ENCODE results near the gene DOK7.

- TF ChIP-seq, protein P1, sequence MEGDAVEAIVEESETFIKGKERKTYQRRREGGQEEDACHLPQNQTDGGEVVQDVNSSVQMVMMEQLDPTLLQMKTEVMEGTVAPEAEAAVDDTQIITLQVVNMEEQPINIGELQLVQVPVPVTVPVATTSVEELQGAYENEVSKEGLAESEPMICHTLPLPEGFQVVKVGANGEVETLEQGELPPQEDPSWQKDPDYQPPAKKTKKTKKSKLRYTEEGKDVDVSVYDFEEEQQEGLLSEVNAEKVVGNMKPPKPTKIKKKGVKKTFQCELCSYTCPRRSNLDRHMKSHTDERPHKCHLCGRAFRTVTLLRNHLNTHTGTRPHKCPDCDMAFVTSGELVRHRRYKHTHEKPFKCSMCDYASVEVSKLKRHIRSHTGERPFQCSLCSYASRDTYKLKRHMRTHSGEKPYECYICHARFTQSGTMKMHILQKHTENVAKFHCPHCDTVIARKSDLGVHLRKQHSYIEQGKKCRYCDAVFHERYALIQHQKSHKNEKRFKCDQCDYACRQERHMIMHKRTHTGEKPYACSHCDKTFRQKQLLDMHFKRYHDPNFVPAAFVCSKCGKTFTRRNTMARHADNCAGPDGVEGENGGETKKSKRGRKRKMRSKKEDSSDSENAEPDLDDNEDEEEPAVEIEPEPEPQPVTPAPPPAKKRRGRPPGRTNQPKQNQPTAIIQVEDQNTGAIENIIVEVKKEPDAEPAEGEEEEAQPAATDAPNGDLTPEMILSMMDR (IDR thresholded peaks at IDR 0.05), result no peak
- TF ChIP-seq POLR2AphosphoS5 (IDR thresholded peaks at IDR 0.05) (no peak), POLR2A (IDR thresholded peaks at IDR 0.05) (no peak), EP300 (IDR thresholded peaks at IDR 0.05) (no peak)
These were observed 40.1 kb downstream of the DOK7 start for GRCh38 chr4:3502941-3503936.

Data from sigmoid colon (tissue), 4 donors.